IMR-90 (cell line): ENCODE data around the gene STAC2. TPM values are rescaled to one million over a fixed set of nuclear protein-coding genes. Genes with fewer than 3 reads are reported as not detected.

Source experiments
- ATAC-seq: fragments of 200-7000 bp; cut with Tn5 transposase; 2 replicates; pipeline ENCODE4 v1.9.1; 2020; ENCODE audit warnings: low read depth, mild to moderate bottlenecking, moderate library complexity
- BruUV-seq: library from RNA; stranded (reverse); fragments of 400-500 nt; replicated peaks from 2 replicates; lab custom pipeline; 2021; lab: Mats Ljungman, UMichigan
- CTCF ChIA-PET: fragments of 300-600 bp; formaldehyde crosslinking; extraction: SDS; loops from one replicate; lab custom pipeline; 2021; ENCODE audit warnings: antibody characterized with exemption; lab: Yijun Ruan, JAX
- POLR2A ChIA-PET: fragments of 300-600 bp; sonication (Branson Sonifier 250); formaldehyde crosslinking; loops from one replicate; lab custom pipeline; 2022; ENCODE audit warnings: antibody characterized with exemption; ENCODE audit not compliant: unreplicated experiment; lab: Charles Lee
- DNase-seq: peaks from one replicate; pipeline ENCODE4 v3.0.0; 2013
- H2AFZ ChIP-seq: replicated peaks from 2 replicates; pipeline ENCODE3; 2013; ENCODE audit warnings: low read length, mild to moderate bottlenecking; ENCODE audit not compliant: poor library complexity
- H2AK5ac ChIP-seq: 2 replicates; pipeline ENCODE4 v1.6.1; 2013; ENCODE audit warnings: low read depth, low read length, inconsistent platforms
- H2AK9ac ChIP-seq: replicated peaks from 2 replicates; pipeline ENCODE3; 2013; ENCODE audit warnings: mild to moderate bottlenecking, low read depth, low read length, moderate library complexity; ENCODE audit not compliant: poor library complexity
- H2BK120ac ChIP-seq: 2 replicates; pipeline ENCODE4 v1.6.1; 2013; ENCODE audit warnings: low read depth, low read length, inconsistent platforms
- H2BK15ac ChIP-seq: 3 replicates; pipeline ENCODE4 v1.6.1; 2013; ENCODE audit warnings: low read depth, low read length, inconsistent platforms
- H2BK20ac ChIP-seq: 2 replicates; pipeline ENCODE4 v1.6.1; 2013; ENCODE audit warnings: low read depth, mild to moderate bottlenecking, inconsistent platforms, low read length, moderate library complexity
- H2BK5ac ChIP-seq: 2 replicates; pipeline ENCODE4 v1.6.1; 2013; ENCODE audit warnings: mild to moderate bottlenecking, low read depth, low read length, inconsistent platforms; ENCODE audit not compliant: poor library complexity, severe bottlenecking
- H3K14ac ChIP-seq: replicated peaks from 2 replicates; pipeline ENCODE4 v1.6.1; 2013; ENCODE audit warnings: low read depth, low read length, inconsistent platforms
- H3K18ac ChIP-seq: 2 replicates; pipeline ENCODE4 v1.6.1; 2013; ENCODE audit warnings: low read depth, low read length, control low read depth
- H3K23ac ChIP-seq: 2 replicates; pipeline ENCODE4 v1.6.1; 2013; ENCODE audit warnings: low read depth, low read length, inconsistent platforms
- H3K27ac ChIP-seq: 2 replicates; pipeline ENCODE4 v1.5.1; 2013; ENCODE audit warnings: mild to moderate bottlenecking, control low read depth, low read length; ENCODE audit not compliant: insufficient read depth
- H3K27me3 ChIP-seq: 2 replicates; pipeline ENCODE4 v1.6.1; 2013; ENCODE audit warnings: low read length; ENCODE audit not compliant: control insufficient read depth, insufficient read depth
- H3K36me3 ChIP-seq: 2 replicates; pipeline ENCODE4 v1.6.1; 2013; ENCODE audit warnings: low read length, mixed read lengths; ENCODE audit not compliant: control insufficient read depth, insufficient read depth
- H3K4ac ChIP-seq: 2 replicates; pipeline ENCODE4 v1.6.1; 2013; ENCODE audit warnings: low read depth, low read length, inconsistent platforms
- H3K4me1 ChIP-seq: 2 replicates; pipeline ENCODE4 v1.6.1; 2013; ENCODE audit warnings: low read length, mixed read lengths; ENCODE audit not compliant: control insufficient read depth, insufficient read depth
- H3K4me2 ChIP-seq: 2 replicates; pipeline ENCODE4 v1.6.1; 2013; ENCODE audit warnings: low read depth, mild to moderate bottlenecking, control low read depth, low read length, moderate library complexity
- H3K4me3 ChIP-seq: 2 replicates; pipeline ENCODE4 v1.5.1; 2013; ENCODE audit warnings: low read depth, mild to moderate bottlenecking, control low read depth, low read length, moderate library complexity; ENCODE audit not compliant: insufficient read depth
- H3K56ac ChIP-seq: 2 replicates; pipeline ENCODE4 v1.6.1; 2013; ENCODE audit warnings: low read length, inconsistent platforms; ENCODE audit not compliant: insufficient read depth; ENCODE audit errors: extremely low read depth
- H3K79me1 ChIP-seq, 2 experiments: 2 replicates each; pipeline ENCODE4 v1.6.1; 2013; ENCODE audit warnings: low read length in 2 of 2, inconsistent platforms in 1 of 2, low read depth in 1 of 2
- H3K9ac ChIP-seq: 2 replicates; pipeline ENCODE4 v1.6.1; 2013; ENCODE audit warnings: low read depth, low read length, control low read depth
- H3K9me1 ChIP-seq: 2 replicates; pipeline ENCODE4 v1.6.1; 2013; ENCODE audit warnings: low read length, inconsistent platforms; ENCODE audit not compliant: insufficient read depth
- H3K9me3 ChIP-seq: 2 replicates; pipeline ENCODE4 v1.6.1; 2013; ENCODE audit warnings: low read length; ENCODE audit not compliant: control insufficient read depth, insufficient read depth
- H4K20me1 ChIP-seq: 2 replicates; pipeline ENCODE4 v1.6.1; 2013; ENCODE audit warnings: low read length, inconsistent platforms; ENCODE audit not compliant: insufficient read depth
- H4K5ac ChIP-seq: 2 replicates; pipeline ENCODE4 v1.6.1; 2013; ENCODE audit warnings: mild to moderate bottlenecking, low read depth, low read length, control low read depth
- H4K8ac ChIP-seq, 2 experiments: 2 replicates each; pipeline ENCODE4 v1.6.1; 2013; ENCODE audit warnings: low read depth in 2 of 2, low read length in 2 of 2, control low read depth in 1 of 2, inconsistent platforms in 1 of 2
- H4K91ac ChIP-seq: 2 replicates; pipeline ENCODE4 v1.6.1; 2013; ENCODE audit warnings: low read depth, low read length, inconsistent platforms; ENCODE audit not compliant: insufficient read depth
- CEBPB ChIP-seq: IDR thresholded peaks from 2 replicates; pipeline ENCODE4 v1.6.1; 2012; ENCODE audit warnings: low read depth, low read length, improper control_type of control experiment
- CHD1 ChIP-seq: IDR thresholded peaks from 2 replicates; pipeline ENCODE4 v1.6.1; 2012; ENCODE audit warnings: low read depth, low read length, improper control_type of control experiment
- MAFK ChIP-seq: IDR thresholded peaks from 2 replicates; pipeline ENCODE4 v1.6.1; 2012; ENCODE audit warnings: low read depth, low read length, improper control_type of control experiment
- MAZ ChIP-seq: IDR thresholded peaks from 2 replicates; pipeline ENCODE4 v1.6.1; 2012; ENCODE audit warnings: low read depth, mild to moderate bottlenecking, low read length, improper control_type of control experiment, moderate library complexity, borderline replicate concordance
- MXI1 ChIP-seq: IDR thresholded peaks from 2 replicates; pipeline ENCODE4 v1.6.1; 2012; ENCODE audit warnings: low read depth, mild to moderate bottlenecking, low read length, moderate library complexity, borderline replicate concordance
- NFE2L2 ChIP-seq: fragments of 150-350 bp; IDR thresholded peaks from 2 replicates; pipeline ENCODE4 v1.6.1; 2016; ENCODE audit warnings: low read depth, mild to moderate bottlenecking, low read length
- POLR2A ChIP-seq: IDR thresholded peaks from 2 replicates; pipeline ENCODE4 v1.6.1; 2012; ENCODE audit warnings: mild to moderate bottlenecking, low read depth, low read length
- RAD21 ChIP-seq: IDR thresholded peaks from 2 replicates; pipeline ENCODE4 v1.6.1; 2012; ENCODE audit warnings: low read length, improper control_type of control experiment
- RFX5 ChIP-seq: IDR thresholded peaks from 2 replicates; pipeline ENCODE4 v1.8.0; 2012; ENCODE audit warnings: low read depth, mild to moderate bottlenecking, low read length, moderate library complexity
- SMC3 ChIP-seq: fragments of 150-350 bp; IDR thresholded peaks from 2 replicates; pipeline ENCODE4 v1.6.1; 2016; ENCODE audit warnings: low read depth, mild to moderate bottlenecking, antibody characterized with exemption, low read length, moderate library complexity
- WGBS, 2 experiments: methylation state at CpG; one replicate each; pipeline versions ENCODE4 v1.1.5 to v1.1.7; 2013; ENCODE audit warnings: missing lambda C conversion rate in 2 of 2; ENCODE audit not compliant: insufficient read length in 1 of 2; ENCODE audit errors: extremely low coverage in 2 of 2; 5-methylcytosine and 5-hydroxymethylcytosine counted together
- dilution Hi-C: fragments of 300-500 bp; cut with HindIII; formaldehyde crosslinking; loops from one replicate; pipeline ENCODE4 v1.14.3; 2018; ENCODE audit warnings: low sequenced_read_pairs; ENCODE audit not compliant: unreplicated experiment
- in situ Hi-C: fragments of 300-500 bp; cut with MboI; formaldehyde crosslinking; loops from 3 replicates; pipeline ENCODE4 v1.14.3; 2019; ENCODE audit warnings: low sequenced_read_pairs, inconsistent platforms, mixed read lengths
- intact Hi-C: fragments of 100-400 bp; cut with micrococcal nuclease; formaldehyde crosslinking; loops from 2 replicates; pipeline ENCODE4 v1.10.0; 2022
- polyA plus RNA-seq, 3 experiments: library from polyadenylated mRNA; depleted of rRNA; stranded (reverse); fragments of >200 nt; gene quantifications; 2 replicates each; pipeline ENCODE4 v1.2.3, GENCODE V29; 2012; ENCODE audit warnings: low replicate concordance in 1 of 3
- total RNA-seq: library from RNA; depleted of rRNA; stranded (reverse); fragments of >200 nt; gene quantifications from 2 replicates; pipeline ENCODE4 v1.2.3, GENCODE V29; 2012
- TF ChIP-seq, protein P1 (sequence below): fragments of 150-350 bp; IDR thresholded peaks from 2 replicates; pipeline ENCODE4 v1.6.1; 2017; ENCODE audit warnings: mild to moderate bottlenecking, antibody characterized with exemption, low read length, low read depth
- TF ChIP-seq, protein P2 (sequence below): conservative IDR thresholded peaks from 2 replicates; pipeline ENCODE4 v1.5.1; 2012; ENCODE audit warnings: mild to moderate bottlenecking, low read depth, low read length, improper control_type of control experiment
- TF ChIP-seq, protein P3 (sequence below): fragments of 150-350 bp; IDR thresholded peaks from 2 replicates; pipeline ENCODE4 v1.6.1; 2016; ENCODE audit warnings: low read depth, mild to moderate bottlenecking, low read length, moderate library complexity, borderline replicate concordance

The STAC2 gene
- total and polyA plus RNA-seq, 2 of the 4 experiments (the other 2 are of a cell fraction) = 0.02 TPM; not detected in 1

DNA sequence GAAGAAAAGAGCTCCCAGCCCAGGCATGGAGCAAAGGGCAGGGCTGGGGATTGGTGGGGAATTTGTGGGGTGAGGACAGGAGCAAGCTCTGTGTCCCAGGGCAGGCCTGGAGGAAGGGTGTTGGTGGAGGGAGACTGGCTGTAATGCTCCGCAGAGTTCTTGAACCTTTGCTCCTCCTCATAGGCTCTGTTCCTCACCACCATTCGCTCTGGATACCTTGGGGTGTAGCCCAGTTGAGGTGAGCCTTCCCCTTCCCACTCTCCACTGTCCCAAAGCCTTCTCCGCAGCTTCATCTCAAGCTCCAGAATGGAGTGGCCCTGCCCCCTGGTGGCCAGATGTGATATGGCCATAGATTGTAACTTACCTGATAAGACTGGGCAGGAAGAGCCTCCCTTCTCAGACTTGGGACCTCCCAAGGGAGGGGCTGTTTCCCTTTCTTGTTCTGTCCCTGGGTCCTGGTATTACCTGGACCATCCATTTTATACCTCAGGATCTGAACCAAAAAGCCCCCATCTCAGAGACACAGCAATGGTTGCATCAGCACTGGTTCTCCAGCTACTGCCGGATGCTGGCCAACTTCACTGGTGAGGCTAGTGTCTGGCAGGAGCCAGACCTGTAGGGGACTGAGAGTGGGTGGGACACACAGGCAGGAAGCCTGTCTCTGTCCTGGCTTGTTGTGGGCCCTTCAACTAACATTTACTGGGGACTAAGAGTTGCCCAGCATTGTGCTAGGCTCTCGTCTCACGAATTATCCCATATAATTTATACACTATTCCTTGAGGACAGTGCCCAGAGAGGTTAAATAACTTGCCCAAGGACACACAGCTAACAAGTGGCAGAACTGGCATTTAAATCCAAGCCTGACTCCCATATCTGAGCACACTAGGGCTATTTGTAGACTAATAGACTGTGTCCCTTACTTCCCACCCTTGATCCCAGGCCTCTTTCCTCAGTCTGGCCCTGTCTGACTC, 19.1 kb upstream of the STAC2 start:
- Histone ChIP-seq H3K14ac (no peak overlapping the region), H4K8ac (no peak overlapping the region), H2AFZ (peak overlapping the region; percentile 73), H2AK5ac (no peak overlapping the region), H3K4me3 (no peak overlapping the region), H3K9me3 (no peaks in the 10 kb centered on the region), H3K27ac (no peak overlapping the region), H3K79me1 (no peaks in the 10 kb centered on the region), H2BK20ac (no peak overlapping the region), H2BK15ac (no peak overlapping the region), H3K27me3 (no peaks in the 10 kb centered on the region), H3K4ac (no peak overlapping the region), H3K9ac (no peak overlapping the region), H4K20me1 (no peaks in the 10 kb centered on the region), H3K23ac (no peak overlapping the region), H3K36me3 (no peaks in the 10 kb centered on the region), H3K9me1 (no peaks in the 10 kb centered on the region), H2AK9ac (peak overlapping the region; percentile 33), H4K91ac (no peak overlapping the region), H3K4me2 (no peak overlapping the region), H3K18ac (no peak overlapping the region), H3K4me1 (no peaks in the 10 kb centered on the region), H2BK5ac (no peak overlapping the region), H2BK120ac (no peak overlapping the region), H4K5ac (no peak overlapping the region), H3K56ac (no peak overlapping the region)
- ATAC-seq (peak; percentile 96), DNase-seq (peak; percentile 76)
- POLR2A ChIA-PET = no interaction called here
- whole genome bisulfite sequencing, 2 experiments = 83% methylated on average over 2 of the region's 6 CpGs; no CpG with 5 or more reads in 1 of the 2 experiments
- dilution Hi-C loops = no loop called here
- no TSS peak for BruUV-seq
- CTCF ChIA-PET = interaction anchor here (0.7 to 1.8 kb wide), 13 partner anchors 9 to 263 kb away, joined by 3 to 10 read pairs (median 4); no protein-coding TSS in a partner anchor
- intact Hi-C loops = loop anchor here (1.0 to 5.0 kb wide), 4 partner anchors 38 to 448 kb away; partner anchors contain the start of gene PIP4K2B
- in situ Hi-C loops = loop anchor here (10.0 kb wide), 1 partner anchor 260 kb away; no protein-coding TSS in a partner anchor
- peak; percentile 81 for TF ChIP-seq SMC3
- peak; percentile 87 for TF ChIP-seq RAD21
- TF ChIP-seq, protein P1, sequence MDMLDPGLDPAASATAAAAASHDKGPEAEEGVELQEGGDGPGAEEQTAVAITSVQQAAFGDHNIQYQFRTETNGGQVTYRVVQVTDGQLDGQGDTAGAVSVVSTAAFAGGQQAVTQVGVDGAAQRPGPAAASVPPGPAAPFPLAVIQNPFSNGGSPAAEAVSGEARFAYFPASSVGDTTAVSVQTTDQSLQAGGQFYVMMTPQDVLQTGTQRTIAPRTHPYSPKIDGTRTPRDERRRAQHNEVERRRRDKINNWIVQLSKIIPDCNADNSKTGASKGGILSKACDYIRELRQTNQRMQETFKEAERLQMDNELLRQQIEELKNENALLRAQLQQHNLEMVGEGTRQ = no peak
- no peak for TF ChIP-seq CEBPB
- TF ChIP-seq, protein P2, sequence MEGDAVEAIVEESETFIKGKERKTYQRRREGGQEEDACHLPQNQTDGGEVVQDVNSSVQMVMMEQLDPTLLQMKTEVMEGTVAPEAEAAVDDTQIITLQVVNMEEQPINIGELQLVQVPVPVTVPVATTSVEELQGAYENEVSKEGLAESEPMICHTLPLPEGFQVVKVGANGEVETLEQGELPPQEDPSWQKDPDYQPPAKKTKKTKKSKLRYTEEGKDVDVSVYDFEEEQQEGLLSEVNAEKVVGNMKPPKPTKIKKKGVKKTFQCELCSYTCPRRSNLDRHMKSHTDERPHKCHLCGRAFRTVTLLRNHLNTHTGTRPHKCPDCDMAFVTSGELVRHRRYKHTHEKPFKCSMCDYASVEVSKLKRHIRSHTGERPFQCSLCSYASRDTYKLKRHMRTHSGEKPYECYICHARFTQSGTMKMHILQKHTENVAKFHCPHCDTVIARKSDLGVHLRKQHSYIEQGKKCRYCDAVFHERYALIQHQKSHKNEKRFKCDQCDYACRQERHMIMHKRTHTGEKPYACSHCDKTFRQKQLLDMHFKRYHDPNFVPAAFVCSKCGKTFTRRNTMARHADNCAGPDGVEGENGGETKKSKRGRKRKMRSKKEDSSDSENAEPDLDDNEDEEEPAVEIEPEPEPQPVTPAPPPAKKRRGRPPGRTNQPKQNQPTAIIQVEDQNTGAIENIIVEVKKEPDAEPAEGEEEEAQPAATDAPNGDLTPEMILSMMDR = peak; percentile 91
- no peak for TF ChIP-seq CHD1
- no peak for TF ChIP-seq MAZ
- no peak for TF ChIP-seq POLR2A
- no peak for TF ChIP-seq NFE2L2
- TF ChIP-seq, protein P3, sequence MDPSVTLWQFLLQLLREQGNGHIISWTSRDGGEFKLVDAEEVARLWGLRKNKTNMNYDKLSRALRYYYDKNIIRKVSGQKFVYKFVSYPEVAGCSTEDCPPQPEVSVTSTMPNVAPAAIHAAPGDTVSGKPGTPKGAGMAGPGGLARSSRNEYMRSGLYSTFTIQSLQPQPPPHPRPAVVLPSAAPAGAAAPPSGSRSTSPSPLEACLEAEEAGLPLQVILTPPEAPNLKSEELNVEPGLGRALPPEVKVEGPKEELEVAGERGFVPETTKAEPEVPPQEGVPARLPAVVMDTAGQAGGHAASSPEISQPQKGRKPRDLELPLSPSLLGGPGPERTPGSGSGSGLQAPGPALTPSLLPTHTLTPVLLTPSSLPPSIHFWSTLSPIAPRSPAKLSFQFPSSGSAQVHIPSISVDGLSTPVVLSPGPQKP = no peak
- TF ChIP-seq MXI1 = no peak
- no peak for TF ChIP-seq MAFK
- TF ChIP-seq RFX5 = no peak
